GM21390 (cell line): ENCODE data around the gene TRHDE.

Experiments used
- ATAC-seq: cut with Tn5 transposase; IDR thresholded peaks from one replicate; pipeline ENCODE4 v1.9.1; 2021; ENCODE audit not compliant: unreplicated experiment

Gene TRHDE

GRCh38 chr12:72272091-72272661 is at the start of gene TRHDE:
TSS of gene TRHDE (plus strand) at chr12:72272370. CDS start at chr12:72272644, 274 bp downstream.
- ATAC-seq, result no peak

DNA sequence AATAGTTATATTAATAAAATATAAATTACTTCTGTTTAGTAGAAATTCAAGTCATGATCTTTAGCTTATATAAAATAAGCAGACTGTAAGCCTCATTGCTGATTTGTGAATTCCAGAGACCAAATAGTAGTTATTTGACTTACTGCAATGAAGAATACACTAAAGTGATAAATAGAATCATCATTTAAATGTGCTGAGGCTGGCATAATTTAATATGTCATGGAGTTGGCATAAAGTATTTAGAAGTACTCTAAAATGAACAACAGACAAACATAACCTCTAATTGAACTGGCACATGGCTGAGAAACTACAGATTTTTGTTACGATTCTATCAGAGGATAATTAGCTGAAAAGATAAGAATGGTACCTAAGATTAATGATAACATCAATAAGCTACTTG is 45.7 kb upstream of the TRHDE start:
- ATAC-seq, result no peak

- no peak for ATAC-seq
Observed at GRCh38 chr12:72228424-72228823, 43.7 kb upstream of the TRHDE start.

GRCh38 chr12:72230589-72230988 is 41.6 kb upstream of the TRHDE start:
- no peak for ATAC-seq

- no peak for ATAC-seq
Observed at GRCh38 chr12:72234886-72235285, 37.3 kb upstream of the TRHDE start.

- ATAC-seq, result no peak
Observed at GRCh38 chr12:72236071-72236705, 36.0 kb upstream of the TRHDE start.

DNA sequence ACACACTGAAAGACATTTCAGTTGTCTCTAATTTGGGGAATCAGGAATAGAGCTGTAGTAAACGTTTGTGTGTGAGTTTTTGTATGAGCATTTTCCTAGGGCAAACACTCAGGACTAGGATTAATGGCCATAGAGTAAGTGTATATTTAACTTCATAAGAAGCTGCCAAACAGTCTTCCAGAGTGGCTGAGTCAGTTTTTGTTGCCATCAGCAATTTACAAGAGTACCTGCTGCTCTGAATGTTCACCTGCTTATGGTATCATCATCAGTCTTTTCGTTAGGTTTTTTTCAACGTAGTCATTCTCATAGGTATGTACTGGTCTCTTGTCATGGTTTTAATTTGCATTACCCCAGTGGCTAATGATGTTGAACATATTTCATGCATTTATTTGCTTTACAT is 30.6 kb upstream of the TRHDE start:
- no peak for ATAC-seq

DNA sequence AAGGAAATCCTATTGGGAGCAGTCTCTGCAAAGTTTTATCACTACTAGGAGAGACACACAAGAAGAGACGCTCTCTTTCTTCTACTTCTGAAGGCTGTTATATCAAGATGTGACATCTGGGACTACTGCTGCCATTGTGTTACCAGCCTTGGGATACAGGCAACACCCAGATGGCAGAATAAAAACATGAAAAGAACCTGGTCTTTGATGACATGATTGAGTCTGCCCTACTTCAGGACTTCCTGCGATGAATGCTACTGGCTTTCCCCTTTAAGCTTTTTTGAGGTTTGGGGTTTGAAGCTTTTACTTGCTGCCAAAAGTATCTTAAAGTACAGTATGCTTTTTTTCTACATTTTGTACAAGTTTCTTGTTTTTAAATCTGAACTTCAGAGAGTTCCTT is 29.2 kb upstream of the TRHDE start:
- ATAC-seq, result no peak

GRCh38 chr12:72246370-72246769 is 25.8 kb upstream of the TRHDE start:
- no peak for ATAC-seq

GRCh38 chr12:72250346-72250745 is 21.8 kb upstream of the TRHDE start:
- ATAC-seq, result no peak

DNA sequence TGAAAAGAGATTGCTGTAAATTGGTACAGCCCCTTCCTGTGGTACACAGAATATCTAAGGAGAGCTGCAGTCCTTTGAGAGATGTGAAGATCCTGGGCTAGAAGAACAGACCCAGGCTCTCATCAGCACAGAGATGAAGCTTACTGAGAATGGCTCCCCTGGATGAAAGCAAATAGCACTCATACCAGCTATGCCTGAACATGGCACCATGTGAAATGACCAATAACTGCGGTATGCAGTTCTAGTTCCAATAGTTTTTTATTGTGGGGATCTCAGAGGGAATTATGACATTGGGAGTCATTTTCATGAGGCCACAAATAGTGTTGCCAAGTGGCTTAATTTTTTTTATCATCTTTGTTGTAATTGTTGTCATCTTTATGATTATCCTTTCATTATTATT is 15.4 kb upstream of the TRHDE start:
- ATAC-seq, result no peak

DNA sequence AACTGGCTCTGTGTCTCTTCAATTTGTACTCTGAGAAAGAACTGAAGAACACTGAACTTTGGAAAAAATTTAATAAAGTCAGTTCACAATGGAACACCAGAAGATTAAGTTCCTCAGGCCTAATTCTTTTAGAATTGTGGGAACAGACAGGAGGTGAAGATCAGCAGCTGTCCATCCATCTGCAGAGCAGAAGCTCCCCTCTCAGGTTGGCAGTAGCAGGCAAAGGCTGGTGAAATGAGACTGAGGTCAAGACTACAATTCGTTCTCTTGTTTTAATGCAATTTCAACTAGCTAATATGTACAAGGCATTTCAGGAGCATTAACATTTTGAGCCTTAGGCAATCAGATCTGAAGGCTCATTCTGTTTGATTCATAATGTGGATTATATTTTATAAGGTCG is 10.3 kb upstream of the TRHDE start:
- no peak for ATAC-seq

DNA sequence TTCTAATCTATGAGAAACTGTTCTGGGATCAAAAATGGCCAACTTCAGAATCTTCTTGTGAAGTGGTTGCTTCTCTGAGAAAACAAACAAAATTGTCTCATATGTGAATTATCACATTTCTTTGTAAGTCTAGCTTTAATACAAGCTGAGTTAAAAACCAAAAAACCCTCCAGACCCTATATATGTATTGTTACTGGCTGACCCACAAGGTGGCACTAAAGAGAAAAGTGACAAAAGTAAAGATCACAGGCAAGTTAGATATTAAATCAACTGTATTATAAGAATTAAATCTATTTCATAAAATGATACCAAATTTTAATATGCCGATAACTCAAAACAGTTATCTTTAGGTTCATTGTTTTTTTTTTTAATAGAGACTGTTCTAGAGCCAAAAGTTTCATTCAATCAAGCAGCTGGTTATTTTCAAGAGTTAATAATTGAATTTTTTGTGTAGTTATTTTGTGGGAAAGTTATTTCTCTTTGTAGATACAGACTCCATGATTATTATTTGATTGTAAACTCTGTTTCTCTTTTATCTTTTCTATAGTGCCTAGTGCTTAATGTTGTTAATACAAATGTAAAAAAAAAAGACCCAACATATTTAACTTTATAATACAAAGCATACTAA is 7.5 kb upstream of the TRHDE start:
- ATAC-seq, result no peak

DNA sequence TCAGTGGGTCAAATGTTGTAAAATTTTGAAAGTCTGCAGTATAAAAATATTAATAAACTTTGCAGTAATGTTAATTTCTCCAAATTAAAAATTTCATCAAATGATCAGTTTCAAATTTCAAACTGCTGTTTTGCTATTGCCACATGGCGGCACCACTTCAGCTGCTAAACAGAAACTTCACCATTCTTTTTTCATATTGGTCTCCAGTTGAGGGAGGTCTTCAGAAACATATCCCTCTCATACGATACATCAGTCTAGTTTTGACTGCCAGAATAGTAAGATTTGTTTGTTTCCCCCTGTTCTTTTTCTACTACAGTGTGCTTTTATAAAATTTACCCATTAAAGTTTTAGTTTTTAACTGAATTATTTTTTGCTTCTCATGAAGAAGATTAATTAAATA is 4.2 kb upstream of the TRHDE start:
- no peak for ATAC-seq

GRCh38 chr12:72268386-72268785 is 3.8 kb upstream of the TRHDE start:
- ATAC-seq, result no peak

DNA sequence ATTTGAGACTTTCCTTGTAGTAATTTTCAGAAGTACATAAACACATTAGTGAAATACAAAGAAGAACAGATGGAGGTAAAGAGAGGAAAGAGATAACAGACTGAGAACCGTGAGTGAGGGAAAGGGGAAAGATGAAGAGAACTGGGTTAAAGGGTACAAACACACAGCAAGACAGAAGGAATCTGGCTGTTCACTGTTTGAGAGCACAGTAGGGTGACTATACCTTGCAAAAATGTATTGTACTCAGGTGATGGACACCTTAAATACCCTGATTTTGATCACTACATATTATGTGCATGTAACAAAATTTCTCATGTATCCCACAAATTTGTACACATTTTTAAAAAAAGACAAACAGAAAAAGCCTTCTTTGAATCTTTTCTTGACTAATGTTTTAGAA is 2.7 kb upstream of the TRHDE start:
- ATAC-seq, result no peak

- ATAC-seq, result no peak
Observed at GRCh38 chr12:72270246-72270645, 1.9 kb upstream of the TRHDE start.

GRCh38 chr12:72270961-72271360 is 1.2 kb upstream of the TRHDE start:
- ATAC-seq, result no peak

- ATAC-seq, result no peak
Observed at GRCh38 chr12:72271451-72272090, 599 bp upstream of the TRHDE start.

- no peak for ATAC-seq
Observed at GRCh38 chr12:72272731-72273498, 745 bp downstream of the TRHDE start.

- no peak for ATAC-seq
Observed at GRCh38 chr12:72273499-72273837, 1.3 kb downstream of the TRHDE start.
